GM18858 (cell line): Measurements from ENCODE around the gene ZCCHC12.

ENCODE experiments used
- ATAC-seq: cut with Tn5 transposase; IDR thresholded peaks from one replicate; pipeline ENCODE4 v1.9.1; 2021; ENCODE audit not compliant: unreplicated experiment

The ZCCHC12 gene

GRCh38 chrX:118867251-118867650 lies 43.6 kb downstream of the ZCCHC12 start:
- ATAC-seq: no peak

GRCh38 chrX:118872102-118872566 lies 48.5 kb downstream of the ZCCHC12 start:
- ATAC-seq: no peak
